ES-I3 (cell line): ENCODE measurements around the gene EXT2.

Source experiments
- H3K36me3 ChIP-seq: 2 replicates; pipeline ENCODE4 v1.6.1; 2013; ENCODE audit warnings: mild to moderate bottlenecking, low read length, control low read depth, moderate library complexity; ENCODE audit not compliant: insufficient read depth
- H3K4me1 ChIP-seq: 2 replicates; pipeline ENCODE4 v1.6.1; 2013; ENCODE audit warnings: mild to moderate bottlenecking, control low read depth, low read length; ENCODE audit not compliant: insufficient read depth
- H3K9ac ChIP-seq: 2 replicates; pipeline ENCODE4 v1.6.1; 2013; ENCODE audit warnings: low read depth, mild to moderate bottlenecking, low read length, moderate library complexity
- H3K9me3 ChIP-seq: 2 replicates; pipeline ENCODE4 v1.6.1; 2013; ENCODE audit warnings: mild to moderate bottlenecking, low read length, moderate library complexity; ENCODE audit not compliant: control insufficient read depth, insufficient read depth

The EXT2 gene

GRCh38 chr11:44149651-44150050 lies 54.2 kb downstream of the EXT2 start:
- Histone ChIP-seq H3K36me3 (no peaks in the 10 kb centered on the region), H3K4me1 (no peaks in the 10 kb centered on the region)

GRCh38 chr11:44150401-44150800 lies 54.9 kb downstream of the EXT2 start:
- no peaks in the 10 kb centered on the region for H3K36me3 ChIP-seq
- H3K9ac ChIP-seq, result no peak overlapping the region
- no peaks in the 10 kb centered on the region for H3K4me1 ChIP-seq
- H3K9me3 ChIP-seq, result no peaks in the 10 kb centered on the region

More at GRCh38 chr11:44149651-44150050, 54.2 kb downstream of the EXT2 start:
- Histone ChIP-seq H3K9ac (no peak overlapping the region), H3K9me3 (no peaks in the 10 kb centered on the region)

GRCh38 chr11:44157019-44157418 lies 61.5 kb downstream of the EXT2 start:
- Histone ChIP-seq H3K36me3 (no peaks in the 10 kb centered on the region), H3K9me3 (no peaks in the 10 kb centered on the region), H3K4me1 (no peaks in the 10 kb centered on the region), H3K9ac (no peak overlapping the region)

- Histone ChIP-seq H3K9me3 (peaks cover 2% of the 10 kb centered on the region; the same call in 1 of the 2 replicates), H3K9ac (no peak overlapping the region), H3K36me3 (peaks cover 2% of the 10 kb centered on the region; the same call in 1 of the 2 replicates), H3K4me1 (no peaks in the 10 kb centered on the region)
Measured at GRCh38 chr11:44158384-44158783, 62.9 kb downstream of the EXT2 start.

GRCh38 chr11:44159848-44160721 lies 64.6 kb downstream of the EXT2 start:
- Histone ChIP-seq H3K36me3 (peaks cover 4% of the 10 kb centered on the region; the same call in 1 of the 2 replicates), H3K9ac (no peak overlapping the region), H3K4me1 (no peaks in the 10 kb centered on the region)

GRCh38 chr11:44162004-44162403 lies 66.5 kb downstream of the EXT2 start:
- Histone ChIP-seq H3K36me3 (peaks cover 4% of the 10 kb centered on the region; the same call in 1 of the 2 replicates), H3K9me3 (peaks cover 2% of the 10 kb centered on the region; the same call in 1 of the 2 replicates), H3K4me1 (no peaks in the 10 kb centered on the region), H3K9ac (no peak overlapping the region)

More at GRCh38 chr11:44159848-44160721, 64.6 kb downstream of the EXT2 start:
- peaks cover 2% of the 10 kb centered on the region; the same call in 1 of the 2 replicates for H3K9me3 ChIP-seq

- H3K9ac ChIP-seq, result no peak overlapping the region
- H3K4me1 ChIP-seq, result no peaks in the 10 kb centered on the region
- peaks cover 4% of the 10 kb centered on the region; the same call in 1 of the 2 replicates for H3K36me3 ChIP-seq
- H3K9me3 ChIP-seq, result peaks cover 2% of the 10 kb centered on the region; the same call in 1 of the 2 replicates
Measured at GRCh38 chr11:44162662-44163061, 67.2 kb downstream of the EXT2 start.

- Histone ChIP-seq H3K36me3 (peaks cover 4% of the 10 kb centered on the region; the same call in 1 of the 2 replicates), H3K4me1 (no peaks in the 10 kb centered on the region), H3K9ac (no peak overlapping the region), H3K9me3 (peaks cover 2% of the 10 kb centered on the region; the same call in 1 of the 2 replicates)
Measured at GRCh38 chr11:44165432-44165831, 70.0 kb downstream of the EXT2 start.

- peaks cover 2% of the 10 kb centered on the region; the same call in 1 of the 2 replicates for H3K9me3 ChIP-seq
- peaks cover 3% of the 10 kb centered on the region; the same call in 1 of the 2 replicates for H3K4me1 ChIP-seq
- peaks cover 4% of the 10 kb centered on the region; the same call in 1 of the 2 replicates for H3K36me3 ChIP-seq
- no peak overlapping the region for H3K9ac ChIP-seq
Measured at GRCh38 chr11:44167046-44167445, 71.6 kb downstream of the EXT2 start.

- peaks cover 3% of the 10 kb centered on the region; the same call in 1 of the 2 replicates for H3K4me1 ChIP-seq
Measured at GRCh38 chr11:44171518-44171917, 76.0 kb downstream of the EXT2 start.

GRCh38 chr11:44172966-44173365 lies 77.5 kb downstream of the EXT2 start:
- Histone ChIP-seq H3K4me1 (peaks cover 5% of the 10 kb centered on the region), H3K36me3 (no peaks in the 10 kb centered on the region), H3K9me3 (no peaks in the 10 kb centered on the region), H3K9ac (no peak overlapping the region)

More at GRCh38 chr11:44171518-44171917, 76.0 kb downstream of the EXT2 start:
- no peaks in the 10 kb centered on the region for H3K36me3 ChIP-seq
- no peak overlapping the region for H3K9ac ChIP-seq
- H3K9me3 ChIP-seq, result no peaks in the 10 kb centered on the region

GRCh38 chr11:44174842-44175241 lies 79.4 kb downstream of the EXT2 start:
- peaks cover 17% of the 10 kb centered on the region for H3K4me1 ChIP-seq
- H3K9me3 ChIP-seq, result no peaks in the 10 kb centered on the region
- H3K36me3 ChIP-seq, result no peaks in the 10 kb centered on the region
- H3K9ac ChIP-seq, result no peak overlapping the region

GRCh38 chr11:44176546-44177213 lies 81.2 kb downstream of the EXT2 start:
- Histone ChIP-seq H3K9me3 (no peaks in the 10 kb centered on the region), H3K4me1 (peaks cover 14% of the 10 kb centered on the region), H3K9ac (no peak overlapping the region), H3K36me3 (no peaks in the 10 kb centered on the region)

GRCh38 chr11:44177905-44178304 lies 82.4 kb downstream of the EXT2 start:
- Histone ChIP-seq H3K9ac (no peak overlapping the region), H3K9me3 (no peaks in the 10 kb centered on the region), H3K4me1 (peaks cover 13% of the 10 kb centered on the region), H3K36me3 (no peaks in the 10 kb centered on the region)
